ENCODE results near the gene IKZF4. TPM values are rescaled to one million over a fixed set of nuclear protein-coding genes. Genes with fewer than 3 reads are reported as not detected.
"Not testable (repeated sequence)": the region's sequence is repeated elsewhere in the genome, so short reads cannot be mapped to it uniquely, and the experiment has no call there.

IKZF4 gene
- polyA plus RNA-seq, 1 experiment, result 2.9 TPM

DNA sequence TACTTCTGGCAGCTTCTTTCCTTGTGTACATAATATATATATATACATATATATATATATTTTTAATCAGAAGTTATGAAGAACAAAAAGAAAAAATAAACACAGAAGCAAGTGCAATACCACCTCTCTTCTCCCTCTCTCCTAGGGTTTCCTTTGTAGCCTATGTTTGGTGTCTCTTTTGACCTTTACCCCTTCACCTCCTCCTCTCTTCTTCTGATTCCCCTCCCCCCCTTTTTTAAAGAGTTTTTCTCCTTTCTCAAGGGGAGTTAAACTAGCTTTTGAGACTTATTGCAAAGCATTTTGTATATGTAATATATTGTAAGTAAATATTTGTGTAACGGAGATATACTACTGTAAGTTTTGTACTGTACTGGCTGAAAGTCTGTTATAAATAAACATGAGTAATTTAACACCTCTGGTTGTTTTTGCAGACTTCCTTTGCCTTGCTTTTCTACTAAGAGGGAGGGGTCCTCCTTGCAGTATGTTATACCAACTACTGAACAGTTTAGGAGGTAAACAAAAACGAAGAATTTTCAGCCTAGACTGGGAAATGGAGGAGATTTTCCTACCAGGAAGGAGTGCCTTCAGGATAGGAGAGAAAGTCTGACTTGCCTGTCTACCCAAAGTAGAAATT lies 17.3 kb downstream of the IKZF4 start:
- ChIA-PET POLR2A (no interaction called here), CTCF (interaction anchor here (2.2 to 3.4 kb wide), 2 partner anchors 9 to 42 kb away, joined by 9 to 27 read pairs; partner anchors contain the start of gene SUOX)
- Histone ChIP-seq H3K27me3 (ENCODE audit: control insufficient read depth, insufficient read depth, low read length) (no peaks in the 10 kb centered on the region), H3K4me3 (ENCODE audit: low read depth, low read length) (no peak overlapping the region), H3K36me3 (ENCODE audit: control insufficient read depth, insufficient read depth, low read length) (peaks cover 2% of the 10 kb centered on the region)
- no peak for DNase-seq (ENCODE audit: low read depth)
- TF ChIP-seq, protein P1, sequence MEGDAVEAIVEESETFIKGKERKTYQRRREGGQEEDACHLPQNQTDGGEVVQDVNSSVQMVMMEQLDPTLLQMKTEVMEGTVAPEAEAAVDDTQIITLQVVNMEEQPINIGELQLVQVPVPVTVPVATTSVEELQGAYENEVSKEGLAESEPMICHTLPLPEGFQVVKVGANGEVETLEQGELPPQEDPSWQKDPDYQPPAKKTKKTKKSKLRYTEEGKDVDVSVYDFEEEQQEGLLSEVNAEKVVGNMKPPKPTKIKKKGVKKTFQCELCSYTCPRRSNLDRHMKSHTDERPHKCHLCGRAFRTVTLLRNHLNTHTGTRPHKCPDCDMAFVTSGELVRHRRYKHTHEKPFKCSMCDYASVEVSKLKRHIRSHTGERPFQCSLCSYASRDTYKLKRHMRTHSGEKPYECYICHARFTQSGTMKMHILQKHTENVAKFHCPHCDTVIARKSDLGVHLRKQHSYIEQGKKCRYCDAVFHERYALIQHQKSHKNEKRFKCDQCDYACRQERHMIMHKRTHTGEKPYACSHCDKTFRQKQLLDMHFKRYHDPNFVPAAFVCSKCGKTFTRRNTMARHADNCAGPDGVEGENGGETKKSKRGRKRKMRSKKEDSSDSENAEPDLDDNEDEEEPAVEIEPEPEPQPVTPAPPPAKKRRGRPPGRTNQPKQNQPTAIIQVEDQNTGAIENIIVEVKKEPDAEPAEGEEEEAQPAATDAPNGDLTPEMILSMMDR (IDR thresholded peaks at IDR 0.05; ENCODE audit: insufficient read depth, low read depth, low read length), result no peak

DNA sequence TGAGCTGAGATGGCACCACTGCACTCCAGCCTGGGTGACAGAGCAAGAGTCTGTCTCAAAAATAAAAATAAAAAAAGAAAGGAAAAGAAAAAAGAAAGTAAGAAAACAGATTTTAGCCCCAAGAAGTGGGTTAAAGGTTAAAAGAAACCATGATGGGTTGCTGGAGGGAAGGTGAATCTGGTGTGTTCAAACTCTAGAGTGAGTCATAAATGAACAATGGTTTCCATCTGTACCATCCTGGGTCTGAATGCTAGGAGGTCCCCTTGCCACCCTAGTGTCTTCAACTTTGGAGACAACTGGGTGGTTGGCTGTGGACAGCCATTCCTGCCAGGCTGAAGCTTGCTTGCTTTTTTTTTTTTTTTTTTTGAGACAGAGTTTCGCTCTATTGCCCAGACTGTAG lies 19.3 kb downstream of the IKZF4 start:
- ChIA-PET CTCF (interaction anchor here (1.0 to 3.4 kb wide), 5 partner anchors 11 to 303 kb away, joined by 3 to 27 read pairs (median 8); partner anchors contain the start of gene SUOX), POLR2A (no interaction called here)
- no peaks in the 10 kb centered on the region for H3K27me3 ChIP-seq (ENCODE audit: control insufficient read depth, insufficient read depth, low read length)
- DNase-seq (ENCODE audit: low read depth), result no peak
- peaks cover 8% of the 10 kb centered on the region for H3K36me3 ChIP-seq (ENCODE audit: control insufficient read depth, insufficient read depth, low read length)
- TF ChIP-seq, protein P1 (IDR thresholded peaks at IDR 0.05; ENCODE audit: insufficient read depth, low read depth, low read length), result no peak
- H3K4me3 ChIP-seq (ENCODE audit: low read depth, low read length), result no peak overlapping the region

DNA sequence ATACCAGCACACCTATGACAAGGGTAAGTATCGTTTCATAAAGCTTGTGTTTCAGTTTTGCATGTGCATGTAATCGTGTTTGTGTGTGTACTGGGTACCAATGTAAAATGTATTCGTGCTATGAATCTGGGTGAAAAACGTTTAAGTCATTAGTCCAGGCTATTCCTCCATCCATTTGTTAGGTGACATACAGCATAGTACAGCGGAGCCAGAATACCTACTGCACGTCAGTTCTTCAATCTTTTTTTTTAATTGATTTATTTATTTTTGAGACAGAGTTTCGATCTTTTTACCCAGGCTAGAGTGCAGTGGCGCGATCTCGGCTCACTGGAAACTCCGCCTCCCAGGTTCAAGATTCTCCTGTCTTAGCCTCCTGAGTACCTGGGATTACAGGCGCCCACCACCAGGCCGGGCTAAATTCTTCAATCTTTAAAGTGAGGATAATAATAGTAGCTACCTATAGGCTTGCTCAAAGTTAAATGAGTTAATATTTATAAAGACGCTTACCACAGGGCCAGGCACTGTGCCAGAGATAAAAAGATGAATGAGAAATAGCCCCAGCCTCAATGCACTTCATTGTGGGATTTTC lies 20.2 kb downstream of the IKZF4 start:
- H3K4me3 ChIP-seq (ENCODE audit: low read depth, low read length), result peak overlapping the region; percentile 81
- POLR2A ChIA-PET, result no interaction called here

DNA sequence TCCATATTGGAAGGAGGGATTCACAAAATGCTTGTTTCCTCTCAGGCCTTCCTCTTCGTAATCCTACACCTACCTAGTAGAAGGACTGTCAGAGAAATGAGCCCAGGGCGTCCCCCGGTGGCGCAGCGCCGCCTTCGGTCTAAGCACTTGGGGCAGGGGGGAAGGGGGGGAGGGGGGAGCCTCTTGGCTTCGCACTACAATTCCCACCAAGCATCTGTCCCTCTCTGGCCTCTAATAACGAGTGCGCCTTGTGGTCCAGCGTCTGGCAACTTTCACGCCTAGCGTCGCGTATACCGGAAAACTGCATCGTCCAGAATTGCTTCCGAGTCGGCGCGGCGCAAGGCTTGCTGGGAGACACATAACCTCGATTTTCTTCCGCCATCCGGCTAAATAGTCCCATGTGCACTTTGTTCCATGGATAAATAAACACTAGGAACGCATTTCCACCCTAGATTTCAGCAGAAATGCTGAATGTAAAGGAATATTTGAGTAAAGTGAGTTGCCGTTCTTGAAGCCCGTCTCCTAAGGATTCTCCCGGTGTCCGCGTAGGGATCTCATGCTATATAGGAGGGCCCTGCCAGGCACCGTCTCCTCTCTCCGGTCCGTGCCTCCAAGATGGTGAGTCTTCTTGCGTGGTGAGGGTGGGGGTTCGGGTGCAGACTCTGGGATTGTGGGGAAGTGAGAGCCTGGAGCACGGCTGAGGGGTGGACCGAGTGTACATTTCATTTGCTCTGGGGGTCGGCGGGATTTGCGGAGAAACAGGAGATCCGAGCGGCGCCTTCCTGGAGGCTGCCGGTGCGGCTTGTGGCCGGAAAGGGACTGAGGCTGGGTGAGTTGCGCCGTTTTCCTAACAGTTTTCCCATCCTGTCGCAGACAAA lies 20.9 kb downstream of the IKZF4 start, which contains the start of gene RPS26:
Gene RPS26, plus strand, starts transcription at position 367 of the 878 bp plus-strand sequence. Its CDS starts 249 bp downstream, at position 616.
- ChIA-PET POLR2A (no interaction called here), CTCF (interaction anchor here (2.0 to 3.4 kb wide), 2 partner anchors 13 to 46 kb away, joined by 9 to 27 read pairs; no protein-coding TSS in a partner anchor)
- TF ChIP-seq, protein P1 (IDR thresholded peaks at IDR 0.05; ENCODE audit: insufficient read depth, low read depth, low read length), result peak; percentile 58
- Histone ChIP-seq H3K4me3 (ENCODE audit: low read depth, low read length) (peak within 1 kb of the TSS; percentile 81), H3K36me3 (ENCODE audit: control insufficient read depth, insufficient read depth, low read length) (peaks cover 6% of the 10 kb centered on the region), H3K27me3 (ENCODE audit: control insufficient read depth, insufficient read depth, low read length) (no peaks in the 10 kb centered on the region)
- DNase-seq (ENCODE audit: low read depth), result peak; percentile 95

More for the DNA sequence above, 20.2 kb downstream of the IKZF4 start:
- DNase-seq (ENCODE audit: low read depth), result no peak
- TF ChIP-seq, protein P1 (IDR thresholded peaks at IDR 0.05; ENCODE audit: insufficient read depth, low read depth, low read length), result no peak
- Histone ChIP-seq H3K27me3 (ENCODE audit: control insufficient read depth, insufficient read depth, low read length) (no peaks in the 10 kb centered on the region), H3K36me3 (ENCODE audit: control insufficient read depth, insufficient read depth, low read length) (peaks cover 6% of the 10 kb centered on the region)
- CTCF ChIA-PET, result interaction anchor here (1.0 to 3.4 kb wide), 5 partner anchors 12 to 303 kb away, joined by 3 to 27 read pairs (median 8); partner anchors contain the start of gene SUOX

DNA sequence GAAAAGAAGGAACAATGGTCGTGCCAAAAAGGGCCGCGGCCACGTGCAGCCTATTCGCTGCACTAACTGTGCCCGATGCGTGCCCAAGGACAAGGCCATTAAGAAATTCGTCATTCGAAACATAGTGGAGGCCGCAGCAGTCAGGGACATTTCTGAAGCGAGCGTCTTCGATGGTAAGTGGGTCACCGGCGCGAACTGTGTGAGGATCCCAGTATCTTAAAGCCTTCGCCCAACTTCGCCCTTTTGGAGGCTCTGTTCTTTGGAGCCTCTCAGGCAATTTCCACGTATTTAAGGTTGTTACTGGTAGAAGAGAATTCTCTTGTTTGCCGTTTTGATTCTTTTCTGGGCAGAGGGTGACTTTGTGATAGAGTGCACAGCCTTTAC lies 21.6 kb downstream of the IKZF4 start:
- DNase-seq (ENCODE audit: low read depth); H3K36me3 ChIP-seq (ENCODE audit: control insufficient read depth, insufficient read depth, low read length); CTCF ChIA-PET; POLR2A ChIA-PET; H3K27me3 ChIP-seq (ENCODE audit: control insufficient read depth, insufficient read depth, low read length): not testable (repeated sequence)
- H3K4me3 ChIP-seq (ENCODE audit: low read depth, low read length), result peak overlapping the region; percentile 81
